ENCODE results near the gene OXA1L.
"Not testable (repeated sequence)": the region's sequence is repeated elsewhere in the genome, so short reads cannot be mapped to it uniquely, and the experiment has no call there.

Gene OXA1L

GRCh38 chr14:22769369-22769768 lies 2.9 kb downstream of the OXA1L start:
- DNase-seq: peak; percentile 28 to 69 (median 47)

GRCh38 chr14:22770481-22771187 lies 4.1 kb downstream of the OXA1L start:
- DNase-seq: no peak

- DNase-seq: no peak
These were observed 6.2 kb downstream of the OXA1L start for GRCh38 chr14:22772725-22773124.

GRCh38 chr14:22773162-22774010 lies 6.9 kb downstream of the OXA1L start:
- DNase-seq: no peak

GRCh38 chr14:22774011-22774706 lies 7.7 kb downstream of the OXA1L start:
- DNase-seq: no peak

- DNase-seq: no peak
These were observed 9.7 kb downstream of the OXA1L start for GRCh38 chr14:22776215-22776614.

GRCh38 chr14:22776849-22777248 lies 10.4 kb downstream of the OXA1L start:
- not testable (repeated sequence) for DNase-seq

- DNase-seq: peak in 1 of 4 experiments; percentile 25
These were observed 11.6 kb downstream of the OXA1L start for GRCh38 chr14:22778084-22778483.

- peak in 1 of 4 experiments; percentile 30 for DNase-seq
These were observed 13.7 kb downstream of the OXA1L start for GRCh38 chr14:22780105-22780679.

GRCh38 chr14:22780941-22781300 lies 14.4 kb downstream of the OXA1L start:
- no peak for DNase-seq

GRCh38 chr14:22781301-22781991 lies 15.0 kb downstream of the OXA1L start:
- DNase-seq: peak in 1 of 4 experiments; percentile 34

GRCh38 chr14:22786685-22787084 lies 20.2 kb downstream of the OXA1L start:
- no peak for DNase-seq

- peak; percentile 66 to 88 (median 76) for DNase-seq
These were observed 24.8 kb downstream of the OXA1L start for GRCh38 chr14:22791301-22791700.

- no peak for DNase-seq
These were observed 25.7 kb downstream of the OXA1L start for GRCh38 chr14:22792158-22792557.

GRCh38 chr14:22793550-22793949 lies 27.1 kb downstream of the OXA1L start:
- not testable (repeated sequence) for DNase-seq

GRCh38 chr14:22793976-22794375 lies 27.5 kb downstream of the OXA1L start:
- no peak for DNase-seq

GRCh38 chr14:22794551-22794951 lies 28.1 kb downstream of the OXA1L start:
- no peak for DNase-seq

- no peak for DNase-seq
These were observed 29.7 kb downstream of the OXA1L start for GRCh38 chr14:22796087-22796707.

GRCh38 chr14:22797017-22797917 lies 30.8 kb downstream of the OXA1L start:
- peak in 1 of 4 experiments; percentile 17 for DNase-seq

GRCh38 chr14:22798528-22798927 lies 32.0 kb downstream of the OXA1L start:
- peak; percentile 52 to 83 (median 72) for DNase-seq

GRCh38 chr14:22800346-22800745 lies 33.9 kb downstream of the OXA1L start:
- peak; percentile 73 to 88 (median 86) for DNase-seq

Data from suppressor macrophage (primary cell).